ENCODE results near the gene ATAD3B. TPM values are rescaled to one million over a fixed set of nuclear protein-coding genes. Genes with fewer than 3 reads are reported as not detected.
A peak's percentile ranks its signal among the peaks of the same experiment; 100 is the strongest.

Gene ATAD3B
- total RNA-seq, 1 donor from 2014 or later, result 14.2 TPM

DNA sequence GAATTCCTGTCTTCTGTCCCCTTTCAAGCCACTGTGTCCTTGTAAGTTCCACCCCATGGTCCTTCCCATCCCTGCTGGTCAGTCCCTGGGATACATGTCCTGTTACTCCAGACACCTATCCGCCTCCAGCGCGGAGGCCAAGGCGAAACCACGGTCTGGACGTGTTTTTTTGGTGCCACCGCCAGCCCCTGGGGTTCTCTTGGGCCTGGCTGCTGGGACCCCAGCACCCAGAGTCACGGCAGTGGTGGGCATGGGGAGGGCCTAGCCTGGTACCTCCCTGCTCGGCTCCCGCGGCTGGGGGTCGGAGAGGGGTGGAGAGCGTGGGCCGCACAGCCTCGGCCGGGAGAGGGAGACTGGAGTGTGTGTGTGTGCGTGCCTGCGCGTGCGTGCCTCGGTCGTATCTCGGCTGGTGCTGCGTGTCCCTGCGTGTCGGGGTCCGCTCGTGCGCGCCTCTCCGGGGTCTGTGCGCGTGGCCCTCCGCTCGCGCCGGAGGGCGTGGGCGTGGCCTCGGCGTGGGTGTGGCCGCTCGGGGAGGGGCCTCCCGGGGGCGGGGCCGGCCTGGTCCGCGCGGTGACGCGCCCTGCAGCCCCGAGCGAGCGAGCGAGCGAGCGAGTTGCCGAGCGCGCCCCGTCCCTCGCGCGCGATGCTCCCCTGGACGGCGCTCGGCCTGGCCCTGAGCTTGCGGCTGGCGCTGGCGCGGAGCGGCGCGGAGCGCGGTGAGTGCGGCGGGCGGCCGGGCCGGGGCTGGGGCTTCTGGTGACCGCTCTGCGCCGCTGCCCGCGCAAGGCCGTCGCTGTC is 36.3 kb upstream of the ATAD3B start, which contains the start of gene VWA1:
TSS of gene VWA1 (plus strand) at position 585 of the 798 bp plus-strand sequence. CDS start at position 644, 59 bp downstream.
- intact Hi-C loops (cut with DNase I), result no loop called here
- Histone ChIP-seq H3K36me3 (no peaks in the 10 kb centered on the region), H3K4me3 (peak within 1 kb of the TSS; percentile 38 to 53), H3K4me1 (peaks cover 15 to 31% of the 10 kb centered on the region in 2 donors), H3K27me3 (peaks cover 3% of the 10 kb centered on the region), H3K27ac (peak within 1 kb of the TSS; percentile 81 to 82), H3K9me3 (no peaks in the 10 kb centered on the region)
- no peak for DNase-seq (ENCODE audit: low spot score in 2 of 2)
- TF ChIP-seq, protein P1, sequence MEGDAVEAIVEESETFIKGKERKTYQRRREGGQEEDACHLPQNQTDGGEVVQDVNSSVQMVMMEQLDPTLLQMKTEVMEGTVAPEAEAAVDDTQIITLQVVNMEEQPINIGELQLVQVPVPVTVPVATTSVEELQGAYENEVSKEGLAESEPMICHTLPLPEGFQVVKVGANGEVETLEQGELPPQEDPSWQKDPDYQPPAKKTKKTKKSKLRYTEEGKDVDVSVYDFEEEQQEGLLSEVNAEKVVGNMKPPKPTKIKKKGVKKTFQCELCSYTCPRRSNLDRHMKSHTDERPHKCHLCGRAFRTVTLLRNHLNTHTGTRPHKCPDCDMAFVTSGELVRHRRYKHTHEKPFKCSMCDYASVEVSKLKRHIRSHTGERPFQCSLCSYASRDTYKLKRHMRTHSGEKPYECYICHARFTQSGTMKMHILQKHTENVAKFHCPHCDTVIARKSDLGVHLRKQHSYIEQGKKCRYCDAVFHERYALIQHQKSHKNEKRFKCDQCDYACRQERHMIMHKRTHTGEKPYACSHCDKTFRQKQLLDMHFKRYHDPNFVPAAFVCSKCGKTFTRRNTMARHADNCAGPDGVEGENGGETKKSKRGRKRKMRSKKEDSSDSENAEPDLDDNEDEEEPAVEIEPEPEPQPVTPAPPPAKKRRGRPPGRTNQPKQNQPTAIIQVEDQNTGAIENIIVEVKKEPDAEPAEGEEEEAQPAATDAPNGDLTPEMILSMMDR (IDR thresholded peaks at IDR 0.05), result no peak

DNA sequence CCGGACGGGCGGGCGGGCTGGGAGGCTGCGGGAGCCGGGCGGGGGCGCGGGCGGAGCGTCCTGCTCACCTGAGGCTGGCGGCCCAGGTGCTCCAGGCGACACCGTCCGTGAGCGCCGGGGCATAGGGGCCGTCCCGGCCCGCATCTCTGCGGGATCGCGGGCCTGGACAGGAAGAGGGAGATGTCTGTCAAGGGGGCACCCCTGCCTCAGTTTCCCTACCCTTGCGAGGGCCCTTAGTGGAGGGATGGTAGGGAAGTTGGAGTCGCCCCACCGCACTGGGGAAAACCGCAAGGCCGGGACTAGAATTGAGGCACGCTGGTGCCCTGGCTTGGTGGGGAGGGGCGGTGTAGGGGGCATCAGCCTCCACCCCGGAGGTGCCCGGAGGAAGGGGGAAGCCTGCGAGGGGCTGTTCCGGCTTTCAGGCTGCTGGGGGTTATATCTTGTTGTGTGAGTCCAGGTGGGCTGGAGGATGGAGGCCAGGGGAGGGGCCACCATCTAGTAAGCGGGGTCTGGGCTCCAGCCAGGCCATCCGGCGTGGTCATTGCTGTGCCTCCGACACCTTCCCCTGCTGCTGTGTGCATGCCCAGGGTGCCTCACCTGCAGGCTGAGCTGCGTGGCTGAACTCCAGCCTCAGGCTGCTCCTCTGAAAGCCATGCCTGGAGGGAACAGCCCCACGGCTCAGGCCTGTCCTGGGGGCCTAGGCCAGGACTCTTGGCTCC is 35.5 kb upstream of the ATAD3B start:
- Histone ChIP-seq H3K36me3 (no peaks in the 10 kb centered on the region), H3K27me3 (peaks cover 3% of the 10 kb centered on the region), H3K27ac (no peak overlapping the region), H3K9me3 (no peaks in the 10 kb centered on the region), H3K4me3 (peak overlapping the region; percentile 38 to 53), H3K4me1 (peaks cover 12 to 23% of the 10 kb centered on the region in 2 donors)
- TF ChIP-seq, protein P1 (IDR thresholded peaks at IDR 0.05), result no peak
- no peak for DNase-seq (ENCODE audit: low spot score in 2 of 2)
- intact Hi-C loops (cut with DNase I), result no loop called here

DNA sequence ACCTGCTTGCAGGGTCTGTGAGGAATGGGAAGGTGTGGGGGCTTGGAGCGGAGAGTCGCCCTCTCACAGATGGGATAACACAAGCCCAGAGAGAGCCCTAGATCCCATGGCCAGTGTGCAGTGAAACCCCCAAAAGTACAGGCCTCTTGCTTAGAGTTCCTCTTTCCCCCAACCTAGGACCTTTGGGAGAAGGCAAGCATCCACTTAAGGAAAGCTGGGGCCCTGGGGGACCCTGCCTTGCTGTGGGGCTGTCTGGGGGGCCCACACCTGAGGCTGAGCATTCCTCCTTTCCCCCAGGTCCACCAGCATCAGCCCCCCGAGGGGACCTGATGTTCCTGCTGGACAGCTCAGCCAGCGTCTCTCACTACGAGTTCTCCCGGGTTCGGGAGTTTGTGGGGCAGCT is 34.9 kb upstream of the ATAD3B start:
- no peaks in the 10 kb centered on the region for H3K9me3 ChIP-seq

DNA sequence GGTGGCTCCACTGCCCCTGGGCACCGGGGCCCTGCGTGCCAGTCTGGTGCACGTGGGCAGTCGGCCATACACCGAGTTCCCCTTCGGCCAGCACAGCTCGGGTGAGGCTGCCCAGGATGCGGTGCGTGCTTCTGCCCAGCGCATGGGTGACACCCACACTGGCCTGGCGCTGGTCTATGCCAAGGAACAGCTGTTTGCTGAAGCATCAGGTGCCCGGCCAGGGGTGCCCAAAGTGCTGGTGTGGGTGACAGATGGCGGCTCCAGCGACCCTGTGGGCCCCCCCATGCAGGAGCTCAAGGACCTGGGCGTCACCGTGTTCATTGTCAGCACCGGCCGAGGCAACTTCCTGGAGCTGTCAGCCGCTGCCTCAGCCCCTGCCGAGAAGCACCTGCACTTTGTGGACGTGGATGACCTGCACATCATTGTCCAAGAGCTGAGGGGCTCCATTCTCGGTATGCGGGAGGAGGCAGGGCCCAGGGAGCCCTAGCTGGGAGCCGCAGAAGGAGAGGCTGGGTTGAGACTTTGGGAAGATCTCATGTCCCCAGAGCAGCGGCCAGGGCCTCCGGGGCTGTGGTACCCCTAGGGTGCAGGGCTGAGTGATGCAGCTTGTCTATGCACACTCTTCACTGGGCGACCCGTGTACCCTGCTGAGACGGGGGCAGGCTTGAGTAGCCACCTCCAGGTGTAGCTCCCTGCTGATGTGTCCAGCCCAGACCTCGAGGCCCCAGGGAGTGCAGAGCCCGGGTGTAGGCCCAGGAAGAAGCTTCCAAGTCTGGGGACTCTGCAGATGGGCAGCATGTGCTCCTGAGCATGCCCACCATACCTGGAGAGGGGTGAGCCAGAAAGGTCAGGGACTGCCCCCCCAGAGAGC is 34.3 kb upstream of the ATAD3B start:
- H3K27ac ChIP-seq, result no peak overlapping the region

More for the DNA sequence above, 34.9 kb upstream of the ATAD3B start:
- intact Hi-C loops (cut with DNase I), result no loop called here
- Histone ChIP-seq H3K4me1 (peaks cover 12 to 23% of the 10 kb centered on the region in 2 donors), H3K4me3 (peak overlapping the region in 1 of 2 donors; percentile 53), H3K27ac (no peak overlapping the region), H3K36me3 (no peaks in the 10 kb centered on the region), H3K27me3 (peaks cover 3% of the 10 kb centered on the region)
- DNase-seq (ENCODE audit: low spot score in 2 of 2), result no peak
- TF ChIP-seq, protein P1 (IDR thresholded peaks at IDR 0.05), result no peak

More for the DNA sequence above, 34.3 kb upstream of the ATAD3B start:
- DNase-seq (ENCODE audit: low spot score in 2 of 2), result no peak
- Histone ChIP-seq H3K27me3 (peaks cover 3% of the 10 kb centered on the region), H3K4me1 (peaks cover 12 to 23% of the 10 kb centered on the region in 2 donors), H3K36me3 (no peaks in the 10 kb centered on the region), H3K4me3 (no peak overlapping the region), H3K9me3 (no peaks in the 10 kb centered on the region)
- TF ChIP-seq, protein P1 (IDR thresholded peaks at IDR 0.05), result no peak
- intact Hi-C loops (cut with DNase I), result no loop called here
